A549 treated with Mapracorat at 1 μM for 4 hours (cell line): ENCODE measurements around the gene TDRD5. TPM values are rescaled to one million over a fixed set of nuclear protein-coding genes. Genes with fewer than 3 reads are reported as not detected.

Experiments
- total RNA-seq: library from RNA; stranded (reverse); fragments of 200-300 nt; extraction: Qiagen RNA extraction; gene quantifications from 5 replicates; pipeline ENCODE4 v1.2.3, GENCODE V29; 2022

The TDRD5 gene
- total RNA-seq: 0.05 TPM in 2 of 5 replicates, not detected in the others

GRCh38 chr1:179591592-179592580 is at the start of gene TDRD5:
Gene TDRD5, plus strand, starts transcription at chr1:179591832. Its CDS starts 784 bp downstream, at chr1:179592616.

GRCh38 chr1:179575497-179576314 is 15.9 kb upstream of the TDRD5 start, which contains the start of gene NPHS2:
Gene NPHS2, minus strand, starts transcription at chr1:179575948. Its CDS starts 84 bp downstream, at chr1:179575864.

Other genes with a start within 250 kb of the TDRD5 start
- gene AXDND1, start 225.9 kb upstream of the TDRD5 start, total RNA-seq: 0.25 to 0.69 TPM (median 0.48 TPM) in 4 of 5 replicates, not detected in the other
- not detected in 5 replicates for gene NPHS2, start 15.9 kb upstream of the TDRD5 start, total RNA-seq
- gene FAM163A, start 151.5 kb downstream of the TDRD5 start, total RNA-seq: 0.04 TPM in 1 of 5 replicates, not detected in the others